Ascending aorta (tissue), 2 donors: ENCODE data around the gene ELANE. TPM values are rescaled to one million over a fixed set of nuclear protein-coding genes. Genes with fewer than 3 reads are reported as not detected.
"Not testable (repeated sequence)": the region's sequence is repeated elsewhere in the genome, so short reads cannot be mapped to it uniquely, and the experiment has no call there.

Source experiments
- DNase-seq, 2 donors: peaks; one replicate each; pipeline ENCODE4 v3.0.0-alpha.2; 2019; ENCODE audit warnings: low spot score in 2 of 2
- H3K27ac ChIP-seq, 2 donors: fragments of 200-600 bp; sonication (generic); one replicate each; pipeline ENCODE4 v1.5.1; 2016 to 2017; ENCODE audit warnings: mild to moderate bottlenecking in 1 of 2
- H3K27me3 ChIP-seq: fragments of 200-600 bp; sonication (generic); one replicate; pipeline ENCODE4 v1.5.1; 2017
- H3K36me3 ChIP-seq, 2 donors: fragments of 200-600 bp; sonication (generic); one replicate each; pipeline ENCODE4 v1.5.1; 2016
- H3K4me1 ChIP-seq, 2 donors: fragments of 200-600 bp; sonication (generic); one replicate each; pipeline ENCODE4 v1.5.1; 2016 to 2017; ENCODE audit warnings: mild to moderate bottlenecking in 1 of 2
- H3K4me3 ChIP-seq, 2 donors: fragments of 200-600 bp; sonication (generic); one replicate each; pipeline ENCODE4 v1.5.1; 2016 to 2017; ENCODE audit warnings: mild to moderate bottlenecking in 1 of 2
- H3K9me3 ChIP-seq, 2 donors: fragments of 200-600 bp; sonication (generic); one replicate each; pipeline ENCODE4 v1.5.1; 2016
- CTCF ChIP-seq, 3 experiments: fragments of 200-600 bp in 2 of 3; fragments of 450-650 bp in 1 of 3; sonication (generic) in 2 of 3; IDR thresholded peaks; one replicate each; pipeline ENCODE4 v1.5.1; 2016 to 2019; ENCODE audit warnings: antibody characterized with exemption in 3 of 3, mild to moderate bottlenecking in 1 of 3, moderate library complexity in 1 of 3
- intact Hi-C: fragments of 100-400 bp; cut with DNase I; formaldehyde crosslinking; loops from one replicate; pipeline ENCODE4 v1.15.1; 2023
- total RNA-seq: library from RNA; depleted of rRNA; stranded (reverse); fragments of >200 nt; gene quantifications from one replicate; pipeline ENCODE4 v1.1.0, GENCODE V29; 2016

Gene ELANE
- total RNA-seq, 1 donor from 2014 or later = not detected

- peaks cover 0 to 5% of the 10 kb centered on the region in 2 donors for H3K4me1 ChIP-seq
- no peak for TF ChIP-seq CTCF (IDR thresholded peaks at IDR 0.05)
- peaks cover 15% of the 10 kb centered on the region for H3K27me3 ChIP-seq
- H3K9me3 ChIP-seq = no peaks in the 10 kb centered on the region
- H3K27ac ChIP-seq = no peak overlapping the region
- intact Hi-C loops = no loop called here
- no peak for DNase-seq
- no peak overlapping the region for H3K4me3 ChIP-seq
- H3K36me3 ChIP-seq = no peaks in the 10 kb centered on the region
Observed at GRCh38 chr19:853014-853585, 997 bp downstream of the ELANE start.

GRCh38 chr19:853614-854220 lies 1.6 kb downstream of the ELANE start:
- DNase-seq, H3K27ac ChIP-seq, H3K4me1 ChIP-seq, H3K36me3 ChIP-seq, H3K4me3 ChIP-seq, H3K9me3 ChIP-seq, intact Hi-C loops: not testable (repeated sequence)
- H3K27me3 ChIP-seq = peaks cover 13% of the 10 kb centered on the region

GRCh38 chr19:854549-854948 lies 2.4 kb downstream of the ELANE start:
- Histone ChIP-seq H3K9me3 (no peaks in the 10 kb centered on the region), H3K4me1 (peaks cover 0 to 5% of the 10 kb centered on the region in 2 donors), H3K36me3 (no peaks in the 10 kb centered on the region), H3K27ac (no peak overlapping the region), H3K4me3 (no peak overlapping the region), H3K27me3 (peaks cover 18% of the 10 kb centered on the region)
- intact Hi-C loops = no loop called here
- DNase-seq = no peak
- TF ChIP-seq CTCF (IDR thresholded peaks at IDR 0.05) = no peak

- DNase-seq = no peak
- intact Hi-C loops = no loop called here
- Histone ChIP-seq H3K27ac (no peak overlapping the region), H3K4me3 (no peak overlapping the region), H3K9me3 (no peaks in the 10 kb centered on the region), H3K4me1 (peaks cover 0 to 5% of the 10 kb centered on the region in 2 donors), H3K36me3 (no peaks in the 10 kb centered on the region), H3K27me3 (peaks cover 20% of the 10 kb centered on the region)
- TF ChIP-seq CTCF (IDR thresholded peaks at IDR 0.05) = no peak
Observed at GRCh38 chr19:855142-855541, 3.0 kb downstream of the ELANE start.

- H3K27ac ChIP-seq = no peak overlapping the region
- no peak overlapping the region for H3K4me3 ChIP-seq
- peaks cover 25% of the 10 kb centered on the region for H3K27me3 ChIP-seq
- no peaks in the 10 kb centered on the region for H3K9me3 ChIP-seq
- DNase-seq = no peak
- no peaks in the 10 kb centered on the region for H3K36me3 ChIP-seq
- peaks cover 0 to 5% of the 10 kb centered on the region in 2 donors for H3K4me1 ChIP-seq
- intact Hi-C loops = loop anchor here (2.0 kb wide), 1 partner anchor 65 kb away; no protein-coding TSS in a partner anchor
- no peak for TF ChIP-seq CTCF (IDR thresholded peaks at IDR 0.05)
Observed at GRCh38 chr19:855566-856120, 3.5 kb downstream of the ELANE start.

GRCh38 chr19:858284-858683 lies 6.2 kb downstream of the ELANE start:
- DNase-seq = no peak
- H3K27me3 ChIP-seq = peaks cover 24% of the 10 kb centered on the region
- TF ChIP-seq CTCF (IDR thresholded peaks at IDR 0.05) = no peak
- H3K27ac ChIP-seq = no peak overlapping the region
- no peak overlapping the region for H3K4me3 ChIP-seq
- intact Hi-C loops = no loop called here
- H3K36me3 ChIP-seq = no peaks in the 10 kb centered on the region
- no peaks in the 10 kb centered on the region for H3K9me3 ChIP-seq
- H3K4me1 ChIP-seq = peaks cover 0 to 11% of the 10 kb centered on the region in 2 donors
